ENCODE results near the gene NFATC2. TPM values are rescaled to one million over a fixed set of nuclear protein-coding genes. Genes with fewer than 3 reads are reported as not detected.

NFATC2 gene
- total RNA-seq, 1 donor from 2014 or later, result 4.2 TPM

GRCh38 chr20:51512645-51513044 lies 29.9 kb downstream of the NFATC2 start:
- no peak for DNase-seq
- Histone ChIP-seq H3K27me3 (ENCODE audit: low read depth) (no peaks in the 10 kb centered on the region), H3K27ac (replicated peaks) (no peak overlapping the region), H3K4me3 (no peak overlapping the region), H3K36me3 (peaks cover 12% of the 10 kb centered on the region), H3K9me3 (replicated peaks) (no peaks in the 10 kb centered on the region), H3K4me1 (peaks cover 5% of the 10 kb centered on the region)
- TF ChIP-seq CTCF (IDR thresholded peaks at IDR 0.05; ENCODE audit: borderline replicate concordance), result no peak
- intact Hi-C loops (cut with micrococcal nuclease), result no loop called here

- H3K27ac ChIP-seq (replicated peaks), result no peak overlapping the region
- no peak for DNase-seq
- peaks cover 12% of the 10 kb centered on the region for H3K36me3 ChIP-seq
- intact Hi-C loops (cut with micrococcal nuclease), result no loop called here
- no peak for TF ChIP-seq CTCF (IDR thresholded peaks at IDR 0.05; ENCODE audit: borderline replicate concordance)
- H3K4me3 ChIP-seq, result no peak overlapping the region
- no peaks in the 10 kb centered on the region for H3K27me3 ChIP-seq (ENCODE audit: low read depth)
- H3K9me3 ChIP-seq (replicated peaks), result no peaks in the 10 kb centered on the region
- H3K4me1 ChIP-seq, result peaks cover 5% of the 10 kb centered on the region
Measured at GRCh38 chr20:51511861-51512619, 30.5 kb downstream of the NFATC2 start.

- DNase-seq, result no peak
- Histone ChIP-seq H3K36me3 (peaks cover 4% of the 10 kb centered on the region), H3K27me3 (ENCODE audit: low read depth) (no peaks in the 10 kb centered on the region), H3K27ac (replicated peaks) (no peak overlapping the region), H3K9me3 (replicated peaks) (no peaks in the 10 kb centered on the region), H3K4me3 (no peak overlapping the region), H3K4me1 (peaks cover 5% of the 10 kb centered on the region)
- intact Hi-C loops (cut with micrococcal nuclease), result no loop called here
- no peak for TF ChIP-seq CTCF (IDR thresholded peaks at IDR 0.05; ENCODE audit: borderline replicate concordance)
Measured at GRCh38 chr20:51510936-51511605, 31.4 kb downstream of the NFATC2 start.

- intact Hi-C loops (cut with micrococcal nuclease), result no loop called here
- no peak for TF ChIP-seq CTCF (IDR thresholded peaks at IDR 0.05; ENCODE audit: borderline replicate concordance)
- no peaks in the 10 kb centered on the region for H3K27me3 ChIP-seq (ENCODE audit: low read depth)
- no peak overlapping the region for H3K27ac ChIP-seq (replicated peaks)
- H3K36me3 ChIP-seq, result peaks cover 4% of the 10 kb centered on the region
- H3K4me1 ChIP-seq, result peaks cover 5% of the 10 kb centered on the region
- H3K9me3 ChIP-seq (replicated peaks), result no peaks in the 10 kb centered on the region
- DNase-seq, result no peak
- no peak overlapping the region for H3K4me3 ChIP-seq
Measured at GRCh38 chr20:51510169-51510568, 32.4 kb downstream of the NFATC2 start.

- Histone ChIP-seq H3K4me3 (no peak overlapping the region), H3K4me1 (peaks cover 5% of the 10 kb centered on the region), H3K27ac (replicated peaks) (no peak overlapping the region), H3K36me3 (no peaks in the 10 kb centered on the region), H3K27me3 (ENCODE audit: low read depth) (no peaks in the 10 kb centered on the region), H3K9me3 (replicated peaks) (no peaks in the 10 kb centered on the region)
- intact Hi-C loops (cut with micrococcal nuclease), result no loop called here
- DNase-seq, result no peak
- TF ChIP-seq CTCF (IDR thresholded peaks at IDR 0.05; ENCODE audit: borderline replicate concordance), result no peak
Measured at GRCh38 chr20:51509208-51509607, 33.3 kb downstream of the NFATC2 start.
